ENCODE measurements around the gene CSKMT. TPM values are rescaled to one million over a fixed set of nuclear protein-coding genes. Genes with fewer than 3 reads are reported as not detected.
A peak's percentile ranks its signal among the peaks of the same experiment; 100 is the strongest.

Gene CSKMT
- total and polyA plus RNA-seq, 4 experiments from 2014 or later, result 3.0 to 32.3 (median 17.6) TPM

GRCh38 chr11:62707277-62707861 is 42.3 kb downstream of the CSKMT start, which contains the start of the genes BSCL2 and GNG3:
TSS of gene BSCL2 (minus strand) at chr11:62707424. CDS start at chr11:62707195, 229 bp downstream.
TSS of gene GNG3 (plus strand) at chr11:62707676. CDS start at chr11:62708296, 620 bp downstream.
- Histone ChIP-seq H3K4me3 (ENCODE audit: low read length in 2 of 2) (peak within 1 kb of the TSS; percentile 70 to 86), H3K27ac (ENCODE audit: low read depth, low read length) (peak within 1 kb of the TSS; percentile 97), H3K27me3 (ENCODE audit: insufficient read depth, low read length) (no peaks in the 10 kb centered on the region), H3K9me3 (ENCODE audit: control insufficient read depth in 1 of 2, low read length in 2 of 2) (no peaks in the 10 kb centered on the region), H3K36me3 (ENCODE audit: insufficient read depth, low read length) (peaks cover 8% of the 10 kb centered on the region), H3K4me1 (ENCODE audit: insufficient read depth, low read length) (peaks cover 52% of the 10 kb centered on the region)
- DNase-seq, result no peak
- POLR2A ChIA-PET (ENCODE audit: partially characterized antibody), result interaction anchor here (0.8 to 14.3 kb wide), 20 partner anchors 16 to 174 kb away, joined by 3 to 283 read pairs (median 20); partner anchors contain the start of genes C11orf98, CSKMT, EML3 and GANAB
- peak within 1 kb of the TSS; percentile 90 to 98 (median 94) for H3K4me3 Mint-ChIP-seq
- H3K36me3 Mint-ChIP-seq, result peaks cover 4 to 28% of the 10 kb centered on the region in 2 donors
- intact Hi-C loops (cut with micrococcal nuclease), result no loop called here
- H3K9me3 Mint-ChIP-seq, result no peaks in the 10 kb centered on the region
- H3K4me1 Mint-ChIP-seq, result peaks cover 23 to 54% (median 39%) of the 10 kb centered on the region in 4 donors
- no peaks in the 10 kb centered on the region for H3K27me3 Mint-ChIP-seq
- CTCF ChIA-PET (ENCODE audit: partially characterized antibody), result interaction anchor here (1.0 to 1.3 kb wide), 2 partner anchors 63 to 79 kb away, joined by 3 read pairs; no protein-coding TSS in a partner anchor
- H3K27ac Mint-ChIP-seq, result peak within 1 kb of the TSS; percentile 93 to 99 (median 99)

- CTCF ChIA-PET (ENCODE audit: partially characterized antibody), result interaction anchor here (0.9 to 1.7 kb wide), 3 partner anchors 19 to 284 kb away, joined by 3 to 4 read pairs (median 4); partner anchors contain the start of genes C11orf98, CSKMT and HNRNPUL2
- H3K27ac Mint-ChIP-seq, result peak overlapping the region; percentile 93 to 99 (median 99)
- peak overlapping the region; percentile 70 to 77 for H3K4me3 ChIP-seq (ENCODE audit: low read length in 2 of 2)
- no peaks in the 10 kb centered on the region for H3K9me3 ChIP-seq (ENCODE audit: control insufficient read depth in 1 of 2, low read length in 2 of 2)
- peaks cover 10% of the 10 kb centered on the region for H3K36me3 ChIP-seq (ENCODE audit: insufficient read depth, low read length)
- no peaks in the 10 kb centered on the region for H3K27me3 Mint-ChIP-seq
- POLR2A ChIA-PET (ENCODE audit: partially characterized antibody), result interaction anchor here (0.9 to 14.3 kb wide), 33 partner anchors 7 to 173 kb away, joined by 3 to 283 read pairs (median 11); partner anchors contain the start of genes B3GAT3, C11orf98, CSKMT and EML3
- H3K27ac ChIP-seq (ENCODE audit: low read depth, low read length), result peak overlapping the region; percentile 97
- H3K4me1 ChIP-seq (ENCODE audit: insufficient read depth, low read length), result peaks cover 63% of the 10 kb centered on the region
- peaks cover 5 to 37% of the 10 kb centered on the region in 2 donors for H3K36me3 Mint-ChIP-seq
- intact Hi-C loops (cut with micrococcal nuclease), result loop anchor here (2.0 kb wide), 2 partner anchors 124 to 132 kb away; partner anchors contain the start of genes STX5 and TEX54
- peaks cover 30 to 64% (median 49%) of the 10 kb centered on the region in 4 donors for H3K4me1 Mint-ChIP-seq
- no peaks in the 10 kb centered on the region for H3K27me3 ChIP-seq (ENCODE audit: insufficient read depth, low read length)
- no peaks in the 10 kb centered on the region for H3K9me3 Mint-ChIP-seq
- DNase-seq, result no peak
- peak overlapping the region; percentile 90 to 98 (median 94) for H3K4me3 Mint-ChIP-seq
Observed at GRCh38 chr11:62708392-62708791, 43.3 kb downstream of the CSKMT start.

GRCh38 chr11:62708793-62709192 is 43.7 kb downstream of the CSKMT start:
- peak overlapping the region; percentile 90 to 98 (median 94) for H3K4me3 Mint-ChIP-seq
- peak overlapping the region; percentile 70 to 77 for H3K4me3 ChIP-seq (ENCODE audit: low read length in 2 of 2)
- intact Hi-C loops (cut with micrococcal nuclease), result loop anchor here (1.0 to 2.0 kb wide), 11 partner anchors 19 to 148 kb away; partner anchors contain the start of genes C11orf98, CSKMT, GANAB and HNRNPUL2
- no peaks in the 10 kb centered on the region for H3K27me3 ChIP-seq (ENCODE audit: insufficient read depth, low read length)
- H3K9me3 ChIP-seq (ENCODE audit: control insufficient read depth in 1 of 2, low read length in 2 of 2), result no peaks in the 10 kb centered on the region
- peaks cover 14% of the 10 kb centered on the region for H3K36me3 ChIP-seq (ENCODE audit: insufficient read depth, low read length)
- ChIA-PET POLR2A (ENCODE audit: partially characterized antibody) (interaction anchor here (0.7 to 14.3 kb wide), 39 partner anchors 8 to 306 kb away, joined by 3 to 283 read pairs (median 7); partner anchors contain the start of genes B3GAT3, C11orf98, CSKMT and EEF1G), CTCF (ENCODE audit: partially characterized antibody) (interaction anchor here (0.6 to 3.0 kb wide), 6 partner anchors 15 to 284 kb away, joined by 3 to 11 read pairs (median 4); partner anchors contain the start of genes C11orf98, CSKMT, HNRNPUL2 and SLC3A2)
- no peaks in the 10 kb centered on the region for H3K9me3 Mint-ChIP-seq
- peaks cover 67% of the 10 kb centered on the region for H3K4me1 ChIP-seq (ENCODE audit: insufficient read depth, low read length)
- peak in 1 of 5 donors; percentile 58 for DNase-seq
- peak overlapping the region; percentile 97 for H3K27ac ChIP-seq (ENCODE audit: low read depth, low read length)
- H3K36me3 Mint-ChIP-seq, result peaks cover 9 to 41% of the 10 kb centered on the region in 2 donors
- H3K27ac Mint-ChIP-seq, result peak overlapping the region; percentile 93 to 99 (median 99)
- H3K27me3 Mint-ChIP-seq, result no peaks in the 10 kb centered on the region
- peaks cover 33 to 68% (median 52%) of the 10 kb centered on the region in 4 donors for H3K4me1 Mint-ChIP-seq

- H3K27ac Mint-ChIP-seq, result peak overlapping the region; percentile 93 to 99 (median 99)
- H3K9me3 ChIP-seq (ENCODE audit: control insufficient read depth in 1 of 2, low read length in 2 of 2), result no peaks in the 10 kb centered on the region
- H3K4me3 Mint-ChIP-seq, result peak overlapping the region; percentile 90 to 98 (median 94)
- H3K27me3 ChIP-seq (ENCODE audit: insufficient read depth, low read length), result no peaks in the 10 kb centered on the region
- peaks cover 72% of the 10 kb centered on the region for H3K4me1 ChIP-seq (ENCODE audit: insufficient read depth, low read length)
- H3K36me3 Mint-ChIP-seq, result peaks cover 13 to 47% of the 10 kb centered on the region in 2 donors
- POLR2A ChIA-PET (ENCODE audit: partially characterized antibody), result interaction anchor here (0.6 to 14.3 kb wide), 40 partner anchors 8 to 307 kb away, joined by 3 to 283 read pairs (median 6); partner anchors contain the start of genes B3GAT3, C11orf98, CSKMT and EEF1G
- no peaks in the 10 kb centered on the region for H3K27me3 Mint-ChIP-seq
- no peaks in the 10 kb centered on the region for H3K9me3 Mint-ChIP-seq
- H3K4me3 ChIP-seq (ENCODE audit: low read length in 2 of 2), result peak overlapping the region; percentile 77 to 80
- intact Hi-C loops (cut with micrococcal nuclease), result loop anchor here (1.0 to 2.0 kb wide), 11 partner anchors 18 to 147 kb away; partner anchors contain the start of genes C11orf98, CSKMT, GANAB and HNRNPUL2
- peak; percentile 97 to 99 (median 97) for DNase-seq
- CTCF ChIA-PET (ENCODE audit: partially characterized antibody), result interaction anchor here (0.6 to 3.0 kb wide), 11 partner anchors 11 to 285 kb away, joined by 3 to 11 read pairs (median 3); partner anchors contain the start of genes C11orf98, CSKMT, HNRNPUL2 and SLC3A2
- H3K4me1 Mint-ChIP-seq, result peaks cover 35 to 73% (median 54%) of the 10 kb centered on the region in 4 donors
- peak overlapping the region; percentile 97 for H3K27ac ChIP-seq (ENCODE audit: low read depth, low read length)
- peaks cover 19% of the 10 kb centered on the region for H3K36me3 ChIP-seq (ENCODE audit: insufficient read depth, low read length)
Observed at GRCh38 chr11:62709247-62710000, 44.3 kb downstream of the CSKMT start.

GRCh38 chr11:62710001-62710345 is 44.9 kb downstream of the CSKMT start:
- intact Hi-C loops (cut with micrococcal nuclease), result no loop called here
- H3K27ac ChIP-seq (ENCODE audit: low read depth, low read length), result peak overlapping the region; percentile 97
- Mint-ChIP-seq H3K4me1 (peaks cover 35 to 78% (median 54%) of the 10 kb centered on the region in 4 donors), H3K4me3 (peak overlapping the region; percentile 90 to 98 (median 94)), H3K36me3 (peaks cover 16 to 51% of the 10 kb centered on the region in 2 donors), H3K27me3 (no peaks in the 10 kb centered on the region), H3K9me3 (no peaks in the 10 kb centered on the region), H3K27ac (peak overlapping the region; percentile 93 to 99 (median 99))
- no peak for DNase-seq
- ChIA-PET POLR2A (ENCODE audit: partially characterized antibody) (interaction anchor here (0.6 to 14.3 kb wide), 31 partner anchors 12 to 307 kb away, joined by 3 to 283 read pairs (median 11); partner anchors contain the start of genes B3GAT3, C11orf98, CSKMT and EEF1G), CTCF (ENCODE audit: partially characterized antibody) (interaction anchor here (0.6 to 3.0 kb wide), 8 partner anchors 12 to 285 kb away, joined by 3 to 11 read pairs (median 3); partner anchors contain the start of genes SLC3A2, TAF6L, TMEM179B and TTC9C)
- no peaks in the 10 kb centered on the region for H3K9me3 ChIP-seq (ENCODE audit: control insufficient read depth in 1 of 2, low read length in 2 of 2)
- no peaks in the 10 kb centered on the region for H3K27me3 ChIP-seq (ENCODE audit: insufficient read depth, low read length)
- peaks cover 75% of the 10 kb centered on the region for H3K4me1 ChIP-seq (ENCODE audit: insufficient read depth, low read length)
- H3K36me3 ChIP-seq (ENCODE audit: insufficient read depth, low read length), result peaks cover 23% of the 10 kb centered on the region
- peak overlapping the region; percentile 77 to 80 for H3K4me3 ChIP-seq (ENCODE audit: low read length in 2 of 2)

DNA sequence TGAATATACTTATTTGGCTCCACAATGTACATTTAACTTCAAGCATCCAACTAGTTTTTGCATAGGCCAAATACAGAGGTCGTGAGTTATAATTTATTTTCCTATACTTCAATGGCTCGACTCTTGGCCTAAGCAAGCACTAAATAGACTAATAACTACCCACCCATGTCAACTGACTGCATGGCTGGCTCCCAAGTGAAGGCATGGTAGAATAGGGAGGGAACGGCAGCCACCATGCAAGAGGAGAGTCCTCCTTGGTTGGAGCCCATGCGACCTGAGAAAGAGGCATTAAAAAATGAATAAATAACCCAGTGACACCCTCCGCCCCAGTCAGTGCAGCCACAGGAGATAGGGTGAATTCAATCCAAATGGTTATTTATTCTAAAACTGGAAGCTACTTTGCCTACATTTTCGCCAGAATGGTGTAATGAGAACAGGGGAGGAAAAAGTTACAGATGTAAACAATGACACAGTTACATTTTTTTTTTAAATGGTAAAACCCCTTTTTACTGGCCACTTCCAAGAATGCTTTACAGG is 47.2 kb downstream of the CSKMT start:
- Histone ChIP-seq H3K4me3 (ENCODE audit: low read length in 2 of 2) (no peak overlapping the region), H3K9me3 (ENCODE audit: control insufficient read depth in 1 of 2, low read length in 2 of 2) (no peaks in the 10 kb centered on the region), H3K27me3 (ENCODE audit: insufficient read depth, low read length) (no peaks in the 10 kb centered on the region), H3K4me1 (ENCODE audit: insufficient read depth, low read length) (peaks cover 55% of the 10 kb centered on the region), H3K36me3 (ENCODE audit: insufficient read depth, low read length) (peaks cover 46% of the 10 kb centered on the region), H3K27ac (ENCODE audit: low read depth, low read length) (peak overlapping the region; percentile 23)
- intact Hi-C loops (cut with micrococcal nuclease), result no loop called here
- DNase-seq, result no peak
- peak overlapping the region; percentile 60 to 89 (median 78) for H3K27ac Mint-ChIP-seq
- POLR2A ChIA-PET (ENCODE audit: partially characterized antibody), result interaction anchor here (0.6 to 14.3 kb wide), 6 partner anchors 11 to 143 kb away, joined by 3 to 283 read pairs (median 4); partner anchors contain the start of genes HNRNPUL2, LBHD1, TAF6L and TTC9C
- peaks cover 28 to 67% (median 50%) of the 10 kb centered on the region in 4 donors for H3K4me1 Mint-ChIP-seq
- H3K27me3 Mint-ChIP-seq, result no peaks in the 10 kb centered on the region
- H3K9me3 Mint-ChIP-seq, result no peaks in the 10 kb centered on the region
- peaks cover 36 to 72% of the 10 kb centered on the region in 2 donors for H3K36me3 Mint-ChIP-seq
- peak overlapping the region in 4 of 8 donors; percentile 13 to 71 (median 16) for H3K4me3 Mint-ChIP-seq
- CTCF ChIA-PET (ENCODE audit: partially characterized antibody), result interaction anchor here (1.0 to 1.5 kb wide), 2 partner anchors 15 to 48 kb away, joined by 3 read pairs; partner anchors contain the start of genes C11orf98 and HNRNPUL2

All from CD4-positive, alpha-beta memory T cell (primary cell).